ENCODE results near the gene KCNK7. TPM values are rescaled to one million over a fixed set of nuclear protein-coding genes. Genes with fewer than 3 reads are reported as not detected.
A peak's percentile ranks its signal among the peaks of the same experiment; 100 is the strongest.

Gene KCNK7
- total and polyA plus RNA-seq, 12 donors: 0.22 to 1.5 (median 0.36) TPM; not detected in 2

DNA sequence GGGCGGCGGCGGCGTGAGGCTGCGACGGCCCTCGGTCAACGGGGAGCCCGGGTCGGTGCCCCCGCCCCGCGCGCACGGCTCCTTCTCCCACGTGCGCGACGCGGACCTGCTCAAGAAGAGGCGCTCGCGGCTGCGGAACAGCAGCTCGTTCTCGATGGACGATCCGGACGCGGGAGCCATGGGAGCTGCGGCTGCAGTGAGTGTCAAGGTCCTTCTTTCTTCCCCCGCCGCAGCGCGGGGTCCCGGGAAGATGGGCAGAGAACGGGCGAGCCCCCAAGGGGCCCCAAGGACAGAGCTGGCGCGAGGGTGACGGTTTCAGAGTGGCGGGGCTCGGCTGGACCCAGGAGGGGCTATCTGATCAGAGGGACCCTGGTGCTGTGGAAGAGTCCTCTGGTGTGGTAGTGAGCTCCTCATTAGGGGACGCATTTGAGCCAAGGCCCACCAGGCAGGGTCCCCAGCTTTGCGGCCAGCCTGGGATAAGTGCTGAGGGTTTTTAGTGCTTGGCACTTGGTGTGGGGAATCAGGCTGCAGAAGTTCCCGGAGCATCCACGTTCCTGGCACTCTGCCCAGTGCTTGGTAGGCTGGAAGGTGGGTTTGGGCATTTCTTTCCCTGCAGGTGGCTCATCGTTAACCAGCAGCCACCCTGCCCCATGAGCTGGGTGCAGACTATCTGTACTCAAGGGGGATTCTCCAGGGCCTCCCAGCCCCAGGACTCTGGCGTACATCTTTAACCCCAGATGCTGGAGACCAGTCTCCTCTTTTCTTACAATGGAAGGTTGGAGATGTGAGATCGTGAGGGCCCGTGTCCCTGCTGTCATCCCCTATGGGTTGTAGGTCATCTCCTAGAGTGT is 10.0 kb downstream of the KCNK7 start:
- H3K4me3 ChIP-seq: no peak overlapping the region
- intact Hi-C loops (cut with DNase I): loop anchor here in 3 of 10 donors (5.0 to 10.0 kb wide), 2 partner anchors 43 to 51 kb away; no protein-coding TSS in a partner anchor
- peaks cover 0 to 80% (median 17%) of the 10 kb centered on the region in 9 donors for H3K36me3 ChIP-seq
- TF ChIP-seq, protein P1, sequence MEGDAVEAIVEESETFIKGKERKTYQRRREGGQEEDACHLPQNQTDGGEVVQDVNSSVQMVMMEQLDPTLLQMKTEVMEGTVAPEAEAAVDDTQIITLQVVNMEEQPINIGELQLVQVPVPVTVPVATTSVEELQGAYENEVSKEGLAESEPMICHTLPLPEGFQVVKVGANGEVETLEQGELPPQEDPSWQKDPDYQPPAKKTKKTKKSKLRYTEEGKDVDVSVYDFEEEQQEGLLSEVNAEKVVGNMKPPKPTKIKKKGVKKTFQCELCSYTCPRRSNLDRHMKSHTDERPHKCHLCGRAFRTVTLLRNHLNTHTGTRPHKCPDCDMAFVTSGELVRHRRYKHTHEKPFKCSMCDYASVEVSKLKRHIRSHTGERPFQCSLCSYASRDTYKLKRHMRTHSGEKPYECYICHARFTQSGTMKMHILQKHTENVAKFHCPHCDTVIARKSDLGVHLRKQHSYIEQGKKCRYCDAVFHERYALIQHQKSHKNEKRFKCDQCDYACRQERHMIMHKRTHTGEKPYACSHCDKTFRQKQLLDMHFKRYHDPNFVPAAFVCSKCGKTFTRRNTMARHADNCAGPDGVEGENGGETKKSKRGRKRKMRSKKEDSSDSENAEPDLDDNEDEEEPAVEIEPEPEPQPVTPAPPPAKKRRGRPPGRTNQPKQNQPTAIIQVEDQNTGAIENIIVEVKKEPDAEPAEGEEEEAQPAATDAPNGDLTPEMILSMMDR (IDR thresholded peaks at IDR 0.05): no peak
- peak overlapping the region in 8 of 10 donors; percentile 35 to 89 (median 81) for H3K27ac ChIP-seq
- H3K27me3 ChIP-seq: no peaks in the 10 kb centered on the region
- peaks cover 25 to 53% (median 46%) of the 10 kb centered on the region in 9 donors for H3K4me1 ChIP-seq
- no peaks in the 10 kb centered on the region for H3K9me3 ChIP-seq
- ATAC-seq: no peak
- no peak for DNase-seq
- WGBS, 2 donors: 67 to 73% methylated on average over 51 of the region's 51 CpGs

DNA sequence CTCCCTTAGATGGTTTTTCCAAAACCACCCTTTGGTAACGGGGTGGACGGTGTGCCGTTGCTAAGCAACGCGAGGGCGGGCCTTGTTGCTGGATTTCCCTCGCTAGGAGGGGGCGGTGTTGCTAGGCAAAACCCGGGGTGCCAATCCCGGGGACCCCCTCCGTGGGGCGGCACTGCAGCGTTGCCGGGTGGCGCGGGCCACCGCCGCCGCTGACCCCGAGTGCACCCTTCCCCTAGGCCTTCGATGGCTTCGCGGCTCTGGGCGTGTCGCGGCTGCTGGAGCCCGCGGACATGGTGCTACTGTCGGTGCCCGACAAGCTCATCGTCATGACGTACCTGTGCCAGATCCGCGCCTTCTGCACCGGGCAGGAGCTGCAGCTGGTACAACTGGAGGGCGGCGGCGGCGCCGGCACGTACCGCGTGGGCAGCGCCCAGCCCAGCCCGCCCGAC is 10.9 kb downstream of the KCNK7 start:
- Histone ChIP-seq H3K27ac (no peak overlapping the region), H3K9me3 (no peaks in the 10 kb centered on the region), H3K27me3 (no peaks in the 10 kb centered on the region), H3K36me3 (peaks cover 0 to 80% (median 18%) of the 10 kb centered on the region in 9 donors), H3K4me1 (peaks cover 20 to 44% (median 41%) of the 10 kb centered on the region in 9 donors), H3K4me3 (no peak overlapping the region)
- intact Hi-C loops (cut with DNase I): loop anchor here in 3 of 10 donors (5.0 to 10.0 kb wide), 2 partner anchors 42 to 50 kb away; no protein-coding TSS in a partner anchor
- ATAC-seq: no peak
- DNase-seq: no peak
- TF ChIP-seq, protein P1 (IDR thresholded peaks at IDR 0.05): no peak
- WGBS, 2 donors: 64 to 72% methylated on average over 46 of the region's 46 CpGs

DNA sequence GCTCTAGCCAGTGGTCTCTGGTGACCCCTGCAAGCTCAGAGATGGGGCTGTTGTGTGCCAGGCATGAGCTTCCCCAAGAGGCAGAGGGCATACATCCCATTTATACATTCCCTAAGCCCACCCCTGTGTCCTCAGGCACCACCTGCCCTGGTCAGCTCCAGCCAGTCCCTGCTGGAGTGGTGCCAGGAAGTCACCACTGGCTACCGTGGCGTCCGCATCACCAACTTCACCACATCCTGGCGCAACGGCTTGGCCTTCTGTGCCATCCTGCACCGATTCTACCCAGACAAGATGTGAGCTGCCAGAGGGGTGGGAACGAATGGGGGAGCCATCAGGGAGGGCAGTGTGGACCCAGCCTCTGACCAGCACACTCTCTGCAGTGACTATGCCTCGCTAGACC is 11.5 kb downstream of the KCNK7 start:
- peaks cover 0 to 80% (median 22%) of the 10 kb centered on the region in 9 donors for H3K36me3 ChIP-seq
- ATAC-seq: no peak

DNA sequence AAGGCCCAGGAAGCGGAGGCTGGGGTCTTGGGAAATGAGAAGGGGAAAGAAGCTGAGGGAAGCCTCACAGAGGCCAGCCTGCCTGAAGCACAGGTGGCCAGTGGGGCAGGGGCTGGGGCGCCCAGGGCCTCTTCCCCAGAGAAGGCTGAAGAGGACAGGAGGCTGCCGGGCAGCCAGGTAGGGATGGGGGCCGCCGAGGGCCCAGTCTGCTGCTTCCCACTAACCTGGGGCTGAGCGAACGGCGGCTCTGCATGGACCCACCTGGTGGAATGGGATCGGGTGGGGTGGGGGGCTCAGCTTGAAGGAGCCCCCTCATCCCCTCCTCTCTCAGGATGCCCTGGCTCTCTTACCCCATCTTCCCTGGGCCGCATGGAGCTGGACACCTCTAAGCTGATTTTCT is 12.0 kb downstream of the KCNK7 start:
- DNase-seq (no peak), ATAC-seq (no peak)
- WGBS, 2 donors: 87 to 89% methylated on average over 10 of the region's 10 CpGs
- Histone ChIP-seq H3K9me3 (no peaks in the 10 kb centered on the region), H3K4me1 (peaks cover 16 to 36% (median 31%) of the 10 kb centered on the region in 9 donors), H3K27ac (no peak overlapping the region), H3K27me3 (no peaks in the 10 kb centered on the region), H3K4me3 (no peak overlapping the region), H3K36me3 (peaks cover 0 to 80% (median 22%) of the 10 kb centered on the region in 9 donors)
- intact Hi-C loops (cut with DNase I): loop anchor here in 1 of 10 donors (10.0 kb wide), 1 partner anchor 49 kb away; no protein-coding TSS in a partner anchor
- TF ChIP-seq, protein P1 (IDR thresholded peaks at IDR 0.05): no peak

More for the DNA sequence above, 11.5 kb downstream of the KCNK7 start:
- TF ChIP-seq, protein P1 (IDR thresholded peaks at IDR 0.05): no peak
- WGBS, 2 donors: 86% methylated on average over 8 of the region's 8 CpGs
- no peaks in the 10 kb centered on the region for H3K9me3 ChIP-seq
- H3K4me3 ChIP-seq: no peak overlapping the region
- no peak for DNase-seq
- no peak overlapping the region for H3K27ac ChIP-seq
- intact Hi-C loops (cut with DNase I): loop anchor here in 1 of 10 donors (10.0 kb wide), 1 partner anchor 49 kb away; no protein-coding TSS in a partner anchor
- H3K4me1 ChIP-seq: peaks cover 20 to 38% (median 34%) of the 10 kb centered on the region in 9 donors
- no peaks in the 10 kb centered on the region for H3K27me3 ChIP-seq
